Stimulated activated CD8-positive, alpha-beta memory T cell treated with anti-CD3 and anti-CD28 coated beads, Interleukin-15, amount 100 ng/mL, for 1 hour (primary cell): ENCODE measurements around the gene PIEZO1.
"Not testable (repeated sequence)": the region's sequence is repeated elsewhere in the genome, so short reads cannot be mapped to it uniquely, and the experiment has no call there.

Experiments used
- DNase-seq: peaks from one replicate; pipeline ENCODE4 v3.0.0-alpha.2; 2020; ENCODE audit warnings: low read depth

PIEZO1 gene

DNA sequence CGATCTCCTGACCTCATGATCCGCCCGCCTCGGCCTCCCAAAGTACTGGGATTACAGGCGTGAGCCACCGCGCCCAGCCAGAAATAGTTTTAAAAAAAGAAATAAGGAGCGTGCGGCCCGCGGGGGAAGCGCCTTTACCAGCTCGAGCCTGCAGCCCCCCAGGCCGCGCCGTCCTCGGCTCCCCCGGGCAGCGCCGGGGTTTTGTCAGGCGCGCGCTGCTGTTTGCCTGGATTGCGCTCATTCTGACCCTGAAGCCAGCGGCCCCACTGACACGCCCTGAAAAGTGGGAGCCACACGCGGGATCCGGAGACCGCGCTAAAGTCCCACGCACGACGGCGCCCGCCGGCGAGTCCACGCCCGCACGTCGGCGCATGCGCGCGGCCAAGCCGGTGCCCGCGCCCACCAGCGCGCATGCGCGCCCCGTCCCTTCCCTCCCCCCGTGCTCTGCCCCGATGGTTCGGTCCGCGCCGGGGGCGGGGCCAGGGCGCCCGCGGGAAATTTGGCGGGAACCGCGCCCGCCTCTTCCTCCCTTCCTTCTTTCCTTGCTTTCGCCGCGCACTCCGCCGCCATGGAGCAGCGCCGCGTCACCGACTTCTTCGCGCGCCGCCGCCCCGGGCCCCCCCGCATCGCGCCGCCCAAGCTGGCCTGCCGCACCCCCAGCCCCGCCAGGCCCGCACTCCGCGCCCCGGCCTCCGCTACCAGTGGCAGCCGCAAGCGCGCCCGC, 18.4 kb upstream of the PIEZO1 start, which contains the start of gene CDT1:
Gene CDT1 (plus strand): TSS at position 526 of the 724 bp plus-strand sequence. CDS start 43 bp downstream, at position 569.
- peak; percentile 53 for DNase-seq

- no peak for DNase-seq
Measured at GRCh38 chr16:88800277-88800592, 15.2 kb upstream of the PIEZO1 start.

DNA sequence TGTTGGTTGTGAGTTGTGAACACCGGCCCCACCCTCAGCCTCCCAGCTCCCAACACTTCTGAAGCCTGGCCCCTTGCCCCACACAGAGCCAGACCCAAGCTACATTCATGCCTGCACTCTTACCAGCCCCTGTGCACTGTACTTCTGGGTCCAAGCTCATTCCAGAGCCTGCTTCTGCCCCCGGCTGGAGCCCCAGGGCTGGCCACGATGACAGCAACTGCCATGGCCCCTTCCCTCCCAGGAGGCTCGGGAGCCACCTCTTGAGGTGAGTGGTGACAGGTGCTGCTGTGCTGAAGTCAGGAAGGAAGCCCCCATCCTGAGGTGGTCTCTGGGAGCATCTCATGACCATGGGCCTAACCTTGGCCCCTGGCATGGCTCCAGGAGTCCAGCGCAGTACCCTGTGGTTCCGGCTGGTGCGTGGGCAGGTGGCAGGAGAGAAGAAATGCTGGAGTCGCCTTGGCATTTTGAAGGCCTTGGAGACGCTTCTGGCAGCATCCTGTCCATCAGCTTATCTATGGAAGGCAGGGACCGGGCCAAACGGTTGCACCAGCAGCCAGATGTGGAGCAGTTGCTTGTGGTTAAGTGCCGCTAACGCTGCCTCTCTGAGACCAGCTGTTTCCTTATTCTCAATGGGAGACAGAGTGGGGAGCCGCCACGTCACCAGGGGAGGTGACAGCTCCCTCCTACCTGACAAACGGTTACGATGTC, 14.7 kb upstream of the PIEZO1 start:
- DNase-seq: no peak

GRCh38 chr16:88798772-88799455, 13.9 kb upstream of the PIEZO1 start:
- DNase-seq: no peak

DNA sequence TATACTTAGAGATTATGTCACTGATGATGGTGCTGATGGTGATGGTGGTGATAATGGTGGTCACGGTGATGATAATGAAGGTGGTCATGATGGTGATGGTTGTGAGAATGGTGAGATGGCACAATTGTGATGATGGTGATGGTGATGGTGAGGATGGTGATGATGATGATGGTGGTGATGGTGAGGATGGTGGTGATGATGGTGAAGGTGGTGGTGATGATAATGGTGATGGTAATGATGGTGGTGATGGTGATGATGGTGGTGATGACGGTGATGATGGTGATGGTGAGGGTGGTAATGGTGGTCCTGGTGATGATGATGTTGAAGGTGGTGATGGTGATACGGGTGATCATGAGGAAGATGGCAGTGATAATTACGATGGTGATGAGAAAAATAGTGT, 13.1 kb upstream of the PIEZO1 start:
- DNase-seq: no peak

GRCh38 chr16:88796278-88796677, 11.3 kb upstream of the PIEZO1 start:
- DNase-seq: no peak

DNA sequence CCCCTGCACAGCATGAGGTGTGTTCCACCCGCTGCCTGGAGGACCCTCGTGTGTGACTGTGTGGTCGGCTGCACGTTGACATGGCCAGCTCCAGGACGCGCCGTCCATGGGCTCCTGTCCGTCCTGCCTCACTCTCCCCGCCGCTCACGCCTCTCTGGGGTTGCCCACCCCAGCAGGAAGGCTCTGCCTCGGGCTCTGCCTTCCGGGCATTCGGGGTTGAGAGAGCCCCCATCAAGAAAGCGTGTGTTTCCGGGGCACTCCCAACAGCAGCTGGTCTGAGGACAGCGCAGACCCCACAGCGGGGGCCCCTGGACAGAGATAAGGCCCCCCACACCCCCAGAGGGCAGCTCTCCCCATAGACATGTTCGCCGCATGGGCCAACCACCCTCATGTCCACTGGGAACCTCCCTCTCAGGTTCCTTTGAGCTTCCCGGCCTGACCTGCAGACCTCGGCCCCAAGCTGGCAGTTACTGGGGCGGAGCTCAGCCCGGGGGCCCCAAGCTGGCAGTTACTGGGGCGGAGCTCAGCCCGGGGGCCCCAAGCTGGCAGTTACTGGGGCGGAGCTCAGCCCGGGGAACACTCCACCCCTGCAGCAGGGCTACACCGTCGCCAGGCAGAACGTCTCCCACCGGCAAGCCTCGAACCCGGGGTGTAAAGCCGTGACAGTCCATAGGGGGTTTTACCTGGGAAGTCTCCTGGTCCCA, 8.4 kb upstream of the PIEZO1 start:
- no peak for DNase-seq

DNA sequence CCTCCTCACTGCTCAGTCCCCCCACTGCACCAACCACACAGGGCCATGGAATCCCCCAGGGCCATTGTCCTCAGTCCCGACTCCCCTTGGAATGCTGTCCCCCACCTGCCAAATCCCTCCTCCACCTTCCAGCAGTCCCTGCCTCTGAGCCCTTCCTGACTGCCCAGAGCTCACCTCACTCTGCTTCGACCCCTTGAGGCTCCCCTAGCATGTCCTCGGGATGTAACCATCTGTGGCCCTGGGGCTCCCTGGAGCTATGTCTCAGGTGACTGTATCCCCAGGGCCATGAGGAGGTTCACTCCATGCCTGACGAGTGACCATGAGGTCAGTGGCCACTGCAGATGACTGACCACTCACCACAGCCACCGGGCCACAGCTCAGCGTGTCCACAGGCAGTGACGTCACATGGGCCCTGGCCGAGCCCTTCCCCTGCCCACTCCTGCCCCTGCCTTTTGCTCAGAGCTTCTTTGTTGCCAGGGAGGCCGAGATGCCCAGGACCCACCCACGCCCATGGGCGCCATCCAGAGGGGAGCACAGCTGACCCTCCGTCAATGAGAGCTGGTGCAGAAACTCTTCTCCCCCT, 7.7 kb upstream of the PIEZO1 start:
- DNase-seq: no peak

- no peak for DNase-seq
Measured at GRCh38 chr16:88792078-88792550, 7.1 kb upstream of the PIEZO1 start.

- no peak for DNase-seq
Measured at GRCh38 chr16:88790312-88791211, 5.5 kb upstream of the PIEZO1 start.

DNA sequence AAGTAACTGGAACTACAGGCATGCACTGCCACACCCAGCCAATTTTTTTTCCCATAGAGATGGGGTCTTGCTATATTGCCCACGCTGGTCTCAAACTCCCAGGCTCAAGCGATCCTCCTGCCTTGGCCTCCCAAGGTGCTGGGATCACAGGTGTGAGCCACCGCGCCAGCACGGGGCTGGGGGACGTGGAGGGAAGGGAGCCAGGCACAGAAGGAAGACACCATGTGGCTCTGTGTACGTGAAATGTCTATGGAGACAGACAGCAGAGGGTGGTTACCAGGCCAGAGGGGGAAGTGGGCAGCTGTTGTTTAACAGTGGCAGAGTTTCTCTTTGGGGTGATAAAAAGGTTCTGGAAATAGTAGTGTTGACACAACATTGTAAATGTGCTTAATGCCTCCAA, 4.6 kb upstream of the PIEZO1 start:
- no peak for DNase-seq

DNA sequence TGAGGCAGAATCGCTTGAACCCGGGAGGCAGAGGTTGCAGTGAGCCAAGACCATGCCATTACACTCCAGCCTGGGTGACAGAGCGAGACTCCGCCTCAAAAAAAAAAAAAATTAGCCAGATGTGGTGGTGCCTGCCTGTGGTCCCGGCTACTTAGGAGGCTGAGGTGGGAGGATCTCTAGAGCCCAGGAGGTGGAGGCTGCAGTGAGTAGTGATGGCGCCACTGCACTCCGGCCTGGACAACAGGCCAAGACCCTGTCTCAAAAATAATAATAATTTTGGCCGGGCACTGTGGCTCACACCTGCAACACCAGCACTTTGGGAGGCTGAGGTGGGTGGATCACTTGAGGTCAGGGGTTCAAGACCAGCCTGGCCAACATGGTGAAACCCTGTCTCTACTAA, 3.7 kb upstream of the PIEZO1 start:
- not testable (repeated sequence) for DNase-seq

GRCh38 chr16:88787579-88788314, 2.7 kb upstream of the PIEZO1 start:
- DNase-seq: no peak

- DNase-seq: no peak
Measured at GRCh38 chr16:88784856-88785105, 239 bp downstream of the PIEZO1 start.

DNA sequence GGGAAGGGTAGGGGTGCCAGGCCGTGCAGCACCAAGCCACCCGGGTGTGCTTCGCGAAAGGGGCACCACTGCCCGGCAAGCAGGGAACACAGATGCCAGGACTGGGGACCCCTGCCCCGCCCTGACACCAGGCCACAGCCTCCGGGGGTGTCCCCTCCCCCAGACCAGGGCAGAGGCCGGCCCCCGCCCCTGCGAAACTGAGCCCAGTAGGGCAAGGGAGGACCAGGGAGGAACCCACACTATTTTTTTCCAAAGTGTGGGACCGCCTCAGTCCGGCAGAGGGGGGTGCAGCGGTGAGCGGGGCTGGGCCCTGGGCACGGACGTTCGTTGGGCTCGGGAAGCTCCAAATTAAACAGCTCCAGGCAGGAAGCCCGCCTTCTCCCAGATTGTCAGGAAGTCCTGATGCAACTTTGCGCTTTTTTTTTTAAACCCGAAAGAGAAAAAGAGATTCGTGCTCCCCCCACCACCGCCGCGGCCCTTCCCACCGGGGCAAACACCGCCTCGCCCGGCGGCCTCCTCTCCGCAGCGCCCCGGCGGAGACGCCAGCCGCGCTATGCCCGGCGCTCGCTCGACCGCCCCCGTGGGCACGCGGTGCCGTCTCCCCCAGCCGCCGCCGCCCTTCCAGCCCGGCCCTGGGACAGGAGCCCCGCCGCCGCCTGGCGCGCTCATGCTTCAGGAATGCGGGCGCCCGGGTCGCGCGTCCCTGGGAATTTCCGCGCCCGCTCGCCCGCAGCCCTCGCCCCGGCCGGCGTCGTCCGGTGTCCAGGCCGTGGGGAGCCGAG, 755 bp downstream of the PIEZO1 start:
- no peak for DNase-seq

- no peak for DNase-seq
Measured at GRCh38 chr16:88783391-88784073, 1.5 kb downstream of the PIEZO1 start.

DNA sequence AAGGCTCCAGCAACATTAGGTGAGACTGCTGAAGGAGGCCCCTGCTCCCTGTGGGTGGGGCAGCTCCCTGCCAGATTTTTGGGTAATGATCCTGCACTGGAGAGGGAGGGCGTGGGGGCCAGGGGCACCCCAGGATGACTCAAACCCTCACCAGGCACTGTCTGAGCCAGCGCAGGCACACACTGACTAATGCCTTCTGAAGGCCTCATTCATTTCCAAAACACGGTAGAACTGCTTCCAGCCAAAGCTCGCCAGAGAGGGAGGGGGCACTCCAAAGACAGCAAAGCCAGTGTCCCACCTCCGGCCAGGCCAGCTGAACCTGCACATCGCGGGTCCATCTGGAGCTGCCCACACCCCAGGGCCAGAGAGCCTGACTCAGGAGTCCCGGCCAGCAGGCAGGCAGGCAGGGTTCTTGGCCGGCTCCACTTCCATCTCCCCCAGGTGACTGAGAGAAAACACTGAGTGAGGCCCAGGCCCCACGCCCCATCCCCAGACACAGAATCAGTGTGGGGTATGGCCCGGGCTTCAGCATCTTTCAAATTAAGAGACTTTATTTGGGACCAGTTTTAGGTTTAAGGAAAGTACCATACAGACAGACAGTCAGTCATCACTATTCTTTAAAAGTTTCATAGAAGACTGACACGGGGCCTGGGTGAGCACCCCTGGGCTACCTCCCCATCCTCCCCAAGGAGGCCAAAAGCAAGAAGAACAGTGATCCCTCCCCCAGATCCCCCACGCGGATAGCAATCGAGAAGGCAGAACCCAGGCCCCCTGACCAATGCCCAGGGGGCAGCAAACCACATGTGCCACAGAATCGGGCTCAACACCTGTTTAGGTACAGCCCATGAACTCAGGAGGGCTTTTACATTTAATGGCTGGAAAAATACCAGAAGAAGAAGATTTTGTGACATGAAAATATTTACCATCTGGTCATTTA, 2.3 kb downstream of the PIEZO1 start:
- DNase-seq: no peak
